K562 (cell line): ENCODE results near the gene IRF3. TPM values are rescaled to one million over a fixed set of nuclear protein-coding genes. Genes with fewer than 3 reads are reported as not detected.

Experiments
- BCOR ChIP-seq: fragments of 450-650 bp; IDR thresholded peaks from 2 replicates; pipeline ENCODE4 v1.6.1; 2016
- FUS ChIP-seq: fragments of 200-400 bp; formaldehyde crosslinking; optimal IDR thresholded peaks from 2 replicates; pipeline ENCODE3; 2017; ENCODE audit warnings: low read depth, low read length
- KDM1A ChIP-seq, 2 experiments: fragments of 450-650 bp; IDR thresholded peaks; 2 replicates each; pipeline ENCODE4 v1.6.1; 2016; ENCODE audit warnings: mild to moderate bottlenecking in 2 of 2
- MEF2D ChIP-seq: conservative IDR thresholded peaks from 2 replicates; pipeline ENCODE4 v1.6.1; 2016; ENCODE audit warnings: low read depth, missing genetic modification characterization, missing compliant biosample characterization
- OTX1 ChIP-seq: fragments of 450-650 bp; formaldehyde crosslinking; IDR thresholded peaks from 2 replicates; pipeline ENCODE4 v1.4.0; 2022; ENCODE audit warnings: mild to moderate bottlenecking
- PHB ChIP-seq: fragments of 250-450 bp; sonication (Bioruptor Pico); IDR thresholded peaks from 2 replicates; pipeline ENCODE4 v1.5.0; 2021
- RBM25 ChIP-seq: fragments of 200-400 bp; formaldehyde crosslinking; IDR thresholded peaks from 2 replicates; pipeline ENCODE4 v1.6.1; 2018; ENCODE audit warnings: low read length, low read depth, moderate library complexity; ENCODE audit not compliant: severe bottlenecking
- STAG1 ChIP-seq: sonication (generic); formaldehyde crosslinking; IDR thresholded peaks from 2 replicates; pipeline ENCODE4 v1.5.0; 2020; ENCODE audit warnings: missing genetic modification reagents, borderline replicate concordance
- ZNF24 ChIP-seq: fragments of 450-650 bp; IDR thresholded peaks from 2 replicates; pipeline ENCODE4 v1.6.1; 2016
- ZNF696 ChIP-seq: fragments of 250-450 bp; sonication (Bioruptor Pico); conservative IDR thresholded peaks from 2 replicates; pipeline ENCODE4 v1.4.0; 2020; ENCODE audit warnings: mild to moderate bottlenecking, moderate library complexity
- ZNF707 ChIP-seq: fragments of 250-450 bp; sonication (Bioruptor Pico); conservative IDR thresholded peaks from 2 replicates; pipeline ENCODE4 v1.8.0; 2022; ENCODE audit warnings: inconsistent platforms, mild to moderate bottlenecking, moderate library complexity
- polyA plus RNA-seq, 8 experiments: library from polyadenylated mRNA; depleted of rRNA in 4 of 8; stranded (reverse) in 5 of 8; unstranded in 3 of 8; fragments of >200 nt; fragmentation: Nextera tagmentation in 2 of 8; fragmentation: Illumina TruSeq in 1 of 8; extraction: Ambion mirVana in 2 of 8; extraction: Trizol in 1 of 8; gene quantifications; 2 replicates each; pipeline versions ENCODE4 v1.2.1 to v1.2.3, GENCODE V29; 2011 to 2014; ENCODE audit warnings: inconsistent platforms in 1 of 8, missing spikeins in 1 of 8
- total RNA-seq, 7 experiments: library from RNA; depleted of rRNA in 6 of 7; stranded (reverse); fragments of >200 nt in 6 of 7; fragmentation: Illumina TruSeq in 2 of 7; extraction: Trizol in 2 of 7; gene quantifications; 2 replicates each; pipeline versions ENCODE4 v1.2.1 to v1.2.3, GENCODE V29; 2011 to 2021; ENCODE audit warnings: low replicate concordance in 1 of 7
- TF ChIP-seq, protein P1 (sequence below): IDR thresholded peaks from 2 replicates; pipeline ENCODE4 v1.6.1; 2011; ENCODE audit warnings: borderline replicate concordance, low read depth, mild to moderate bottlenecking, moderate library complexity, low read length; ENCODE audit not compliant: insufficient read depth, poor library complexity, severe bottlenecking

IRF3 gene
- total and polyA plus RNA-seq, 9 of the 15 experiments (the other 6 are each of a cell fraction or from before 2014, with no cell fraction given) = 7.5 to 145 (median 65.4) TPM

DNA sequence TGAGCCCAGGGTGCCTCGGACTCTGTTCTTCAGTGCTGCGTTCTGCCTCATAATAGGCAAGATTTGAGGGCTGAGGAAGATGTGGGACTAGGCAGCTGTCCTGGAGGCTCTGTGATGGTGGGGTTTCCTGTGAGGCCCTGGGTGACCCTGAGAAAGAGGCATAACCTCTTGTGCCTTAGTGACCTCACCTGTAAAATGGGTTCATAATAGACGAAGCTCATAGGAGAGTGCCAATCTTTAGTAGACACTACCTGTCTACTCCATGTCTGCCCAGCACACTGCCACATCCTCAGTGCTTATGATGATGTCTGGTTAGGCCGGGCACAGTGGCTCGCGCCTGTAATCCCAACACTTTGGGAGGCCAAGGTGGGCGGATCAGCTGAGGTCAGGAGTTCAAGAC lies 49.1 kb downstream of the IRF3 start (continued):
- TF ChIP-seq PHB (no peak), ZNF24 (no peak), ZNF696 (no peak), OTX1 (CRISPR knock-in tag) (no peak), MEF2D (tag) (no peak), STAG1 (CRISPR knock-in tag) (peak; percentile 23; the same call in 1 of the 2 replicates), KDM1A (IDR thresholded peaks at IDR 0.05) (peak in 1 of 2 experiments; percentile 67; a peak in 3 of 4 replicates), BCOR (peak; percentile 82), RBM25 (peak; percentile 74), ZNF707 (CRISPR knock-in tag) (no peak), FUS (no peak)
- TF ChIP-seq, protein P1, sequence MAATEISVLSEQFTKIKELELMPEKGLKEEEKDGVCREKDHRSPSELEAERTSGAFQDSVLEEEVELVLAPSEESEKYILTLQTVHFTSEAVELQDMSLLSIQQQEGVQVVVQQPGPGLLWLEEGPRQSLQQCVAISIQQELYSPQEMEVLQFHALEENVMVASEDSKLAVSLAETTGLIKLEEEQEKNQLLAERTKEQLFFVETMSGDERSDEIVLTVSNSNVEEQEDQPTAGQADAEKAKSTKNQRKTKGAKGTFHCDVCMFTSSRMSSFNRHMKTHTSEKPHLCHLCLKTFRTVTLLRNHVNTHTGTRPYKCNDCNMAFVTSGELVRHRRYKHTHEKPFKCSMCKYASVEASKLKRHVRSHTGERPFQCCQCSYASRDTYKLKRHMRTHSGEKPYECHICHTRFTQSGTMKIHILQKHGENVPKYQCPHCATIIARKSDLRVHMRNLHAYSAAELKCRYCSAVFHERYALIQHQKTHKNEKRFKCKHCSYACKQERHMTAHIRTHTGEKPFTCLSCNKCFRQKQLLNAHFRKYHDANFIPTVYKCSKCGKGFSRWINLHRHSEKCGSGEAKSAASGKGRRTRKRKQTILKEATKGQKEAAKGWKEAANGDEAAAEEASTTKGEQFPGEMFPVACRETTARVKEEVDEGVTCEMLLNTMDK = no peak
